ENCODE results near the gene KDM4B.

The KDM4B gene

GRCh38 chr19:5142725-5143097 lies 173.8 kb downstream of the KDM4B start:
- DNase-seq = no peak

- DNase-seq = no peak
These were observed 174.8 kb downstream of the KDM4B start for GRCh38 chr19:5143471-5144411.

- no peak for DNase-seq
These were observed 175.7 kb downstream of the KDM4B start for GRCh38 chr19:5144545-5145179.

- DNase-seq = no peak
These were observed 176.9 kb downstream of the KDM4B start for GRCh38 chr19:5145521-5146511.

- DNase-seq = no peak
These were observed 178.4 kb downstream of the KDM4B start for GRCh38 chr19:5147074-5147977.

GRCh38 chr19:5147978-5148793 lies 179.3 kb downstream of the KDM4B start:
- no peak for DNase-seq

- DNase-seq = no peak
These were observed 179.9 kb downstream of the KDM4B start for GRCh38 chr19:5148794-5149190.

GRCh38 chr19:5149508-5149907 lies 180.6 kb downstream of the KDM4B start:
- DNase-seq = no peak

- no peak for DNase-seq
These were observed 181.3 kb downstream of the KDM4B start for GRCh38 chr19:5149932-5150901.

GRCh38 chr19:5150902-5151741 lies 182.2 kb downstream of the KDM4B start:
- DNase-seq = no peak

GRCh38 chr19:5152013-5152763 lies 183.3 kb downstream of the KDM4B start:
- DNase-seq = no peak

GRCh38 chr19:5152767-5153532 lies 184.0 kb downstream of the KDM4B start:
- DNase-seq = no peak

GRCh38 chr19:5153601-5154128 lies 184.8 kb downstream of the KDM4B start:
- DNase-seq = no peak

- no peak for DNase-seq
These were observed 185.4 kb downstream of the KDM4B start for GRCh38 chr19:5154129-5154798.

GRCh38 chr19:5154799-5155426 lies 186.0 kb downstream of the KDM4B start:
- DNase-seq = no peak
